Measurements from ENCODE around the gene AMPD1.

Gene AMPD1

DNA sequence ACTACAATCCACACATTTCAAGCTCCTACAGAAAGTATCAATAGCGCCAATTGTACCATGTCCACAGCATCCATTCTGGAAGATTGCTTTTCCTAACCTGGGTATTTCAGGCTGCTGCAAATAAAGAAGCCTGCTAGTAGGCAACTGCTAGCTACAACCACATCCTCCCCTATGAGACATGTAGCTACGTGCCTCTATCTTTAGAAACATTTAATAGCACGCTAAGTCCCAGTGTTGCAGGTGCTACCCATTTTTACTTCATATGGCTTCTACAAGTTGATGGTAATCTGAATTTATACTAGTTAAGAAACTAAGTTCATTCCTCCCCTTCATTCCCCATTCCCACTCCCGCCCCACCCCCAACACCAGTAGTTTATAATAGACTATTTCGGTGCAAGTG, 7.4 kb upstream of the AMPD1 start:
- Histone ChIP-seq H3K9ac (ENCODE audit: low read length in 5 of 5) (no peak overlapping the region), H3K36me3 (ENCODE audit: control insufficient read depth in 5 of 5, insufficient read depth in 5 of 5, low read length in 5 of 5) (peaks cover 16 to 25% (median 19%) of the 10 kb centered on the region in 5 donors), H3K9me3 (ENCODE audit: control insufficient read depth in 5 of 5, low read length in 5 of 5) (no peaks in the 10 kb centered on the region), H3K27me3 (ENCODE audit: control insufficient read depth in 5 of 5, insufficient read depth in 4 of 5, low read length in 5 of 5) (no peaks in the 10 kb centered on the region), H3K27ac (ENCODE audit: low read depth, low read length) (no peak overlapping the region), H3K4me3 (ENCODE audit: low read depth in 1 of 5, low read length in 5 of 5) (no peak overlapping the region), H3K4me1 (ENCODE audit: control insufficient read depth in 5 of 5, insufficient read depth in 5 of 5, low read length in 5 of 5) (peaks cover 0 to 9% (median 4%) of the 10 kb centered on the region in 5 donors)

DNA sequence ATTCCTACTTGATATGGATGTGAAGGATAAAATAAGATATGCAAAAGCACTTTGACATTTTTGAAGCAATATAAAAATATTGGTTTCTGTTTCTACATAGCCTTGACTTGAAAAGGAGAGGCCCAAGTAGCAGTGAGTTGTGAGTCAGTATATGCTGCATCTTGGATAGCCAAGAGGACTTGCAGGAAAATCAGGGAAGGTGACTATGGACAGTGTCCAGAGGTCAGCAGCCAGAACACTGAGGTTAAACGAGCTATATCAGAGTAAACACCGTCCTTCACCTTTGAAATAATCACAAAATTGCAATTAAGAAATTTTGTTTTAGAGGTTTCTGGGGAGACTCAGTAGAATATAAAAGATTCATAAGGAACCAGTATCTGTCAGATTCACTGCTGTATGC, 6.6 kb upstream of the AMPD1 start:
- no peaks in the 10 kb centered on the region for H3K27me3 ChIP-seq (ENCODE audit: control insufficient read depth in 5 of 5, insufficient read depth in 4 of 5, low read length in 5 of 5)
- H3K9ac ChIP-seq (ENCODE audit: low read length in 5 of 5), result no peak overlapping the region
- no peaks in the 10 kb centered on the region for H3K9me3 ChIP-seq (ENCODE audit: control insufficient read depth in 5 of 5, low read length in 5 of 5)
- H3K27ac ChIP-seq (ENCODE audit: low read depth, low read length), result no peak overlapping the region
- peaks cover 8 to 17% (median 11%) of the 10 kb centered on the region in 5 donors for H3K36me3 ChIP-seq (ENCODE audit: control insufficient read depth in 5 of 5, insufficient read depth in 5 of 5, low read length in 5 of 5)
- H3K4me1 ChIP-seq (ENCODE audit: control insufficient read depth in 5 of 5, insufficient read depth in 5 of 5, low read length in 5 of 5), result peaks cover 0 to 9% (median 4%) of the 10 kb centered on the region in 5 donors
- H3K4me3 ChIP-seq (ENCODE audit: low read depth in 1 of 5, low read length in 5 of 5), result no peak overlapping the region

DNA sequence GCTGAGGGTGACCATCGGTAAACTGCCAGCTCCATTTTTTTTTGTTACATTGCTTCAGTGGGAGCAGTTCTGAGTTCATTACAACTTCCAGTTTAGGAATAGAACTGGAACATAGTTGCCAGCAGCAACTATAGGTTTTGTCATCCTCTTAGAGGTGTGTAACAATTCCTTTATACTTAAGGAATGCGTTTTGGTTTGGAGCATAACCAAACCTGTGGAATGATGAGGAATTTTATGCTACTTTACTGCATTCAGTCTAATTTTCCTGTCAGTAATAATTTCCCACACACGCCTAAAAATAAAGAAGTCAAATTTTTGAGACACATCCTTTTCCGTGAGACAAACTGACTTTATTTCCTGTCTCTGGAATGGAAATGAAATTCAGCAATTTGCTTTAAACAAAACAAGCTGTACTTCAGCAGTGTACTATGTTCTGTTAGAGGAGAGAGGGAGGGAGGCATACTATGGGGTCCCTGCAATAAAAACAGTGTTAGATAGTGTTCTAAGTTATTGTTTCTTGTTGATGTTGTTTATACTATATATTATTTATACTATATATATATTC, 4.8 kb upstream of the AMPD1 start:
- Histone ChIP-seq H3K27me3 (ENCODE audit: control insufficient read depth in 5 of 5, insufficient read depth in 4 of 5, low read length in 5 of 5) (no peaks in the 10 kb centered on the region), H3K9ac (ENCODE audit: low read length in 5 of 5) (no peak overlapping the region), H3K36me3 (ENCODE audit: control insufficient read depth in 5 of 5, insufficient read depth in 5 of 5, low read length in 5 of 5) (no peaks in the 10 kb centered on the region), H3K9me3 (ENCODE audit: control insufficient read depth in 5 of 5, low read length in 5 of 5) (no peaks in the 10 kb centered on the region), H3K4me1 (ENCODE audit: control insufficient read depth in 5 of 5, insufficient read depth in 5 of 5, low read length in 5 of 5) (peaks cover 0 to 9% (median 4%) of the 10 kb centered on the region in 5 donors), H3K27ac (ENCODE audit: low read depth, low read length) (no peak overlapping the region), H3K4me3 (ENCODE audit: low read depth in 1 of 5, low read length in 5 of 5) (no peak overlapping the region)

DNA sequence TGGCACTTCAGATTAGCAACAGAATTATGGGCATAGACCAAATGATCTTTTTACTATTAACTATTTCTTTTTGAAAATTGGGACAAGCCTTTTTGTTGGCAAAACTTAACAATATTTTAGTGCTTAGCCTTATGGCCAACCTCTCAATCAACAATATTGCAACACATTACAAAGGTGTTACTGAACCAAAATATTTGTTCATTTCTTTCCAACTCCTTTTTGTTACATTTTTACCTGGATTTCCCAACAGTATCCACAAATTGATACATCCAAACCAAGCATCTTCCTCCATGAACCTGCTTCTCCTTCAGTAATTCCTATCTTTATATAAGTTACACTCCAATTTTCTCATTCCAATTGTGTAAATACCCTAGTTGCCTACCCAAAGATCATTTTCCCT, 1.5 kb upstream of the AMPD1 start:
- no peaks in the 10 kb centered on the region for H3K36me3 ChIP-seq (ENCODE audit: control insufficient read depth in 5 of 5, insufficient read depth in 5 of 5, low read length in 5 of 5)
- H3K27me3 ChIP-seq (ENCODE audit: control insufficient read depth in 5 of 5, insufficient read depth in 4 of 5, low read length in 5 of 5), result no peaks in the 10 kb centered on the region
- H3K9ac ChIP-seq (ENCODE audit: low read length in 5 of 5), result no peak overlapping the region
- H3K9me3 ChIP-seq (ENCODE audit: control insufficient read depth in 5 of 5, low read length in 5 of 5), result no peaks in the 10 kb centered on the region
- H3K4me1 ChIP-seq (ENCODE audit: control insufficient read depth in 5 of 5, insufficient read depth in 5 of 5, low read length in 5 of 5), result peaks cover 0 to 4% (median 0%) of the 10 kb centered on the region in 5 donors
- no peak overlapping the region for H3K27ac ChIP-seq (ENCODE audit: low read depth, low read length)
- H3K4me3 ChIP-seq (ENCODE audit: low read depth in 1 of 5, low read length in 5 of 5), result no peak overlapping the region

DNA sequence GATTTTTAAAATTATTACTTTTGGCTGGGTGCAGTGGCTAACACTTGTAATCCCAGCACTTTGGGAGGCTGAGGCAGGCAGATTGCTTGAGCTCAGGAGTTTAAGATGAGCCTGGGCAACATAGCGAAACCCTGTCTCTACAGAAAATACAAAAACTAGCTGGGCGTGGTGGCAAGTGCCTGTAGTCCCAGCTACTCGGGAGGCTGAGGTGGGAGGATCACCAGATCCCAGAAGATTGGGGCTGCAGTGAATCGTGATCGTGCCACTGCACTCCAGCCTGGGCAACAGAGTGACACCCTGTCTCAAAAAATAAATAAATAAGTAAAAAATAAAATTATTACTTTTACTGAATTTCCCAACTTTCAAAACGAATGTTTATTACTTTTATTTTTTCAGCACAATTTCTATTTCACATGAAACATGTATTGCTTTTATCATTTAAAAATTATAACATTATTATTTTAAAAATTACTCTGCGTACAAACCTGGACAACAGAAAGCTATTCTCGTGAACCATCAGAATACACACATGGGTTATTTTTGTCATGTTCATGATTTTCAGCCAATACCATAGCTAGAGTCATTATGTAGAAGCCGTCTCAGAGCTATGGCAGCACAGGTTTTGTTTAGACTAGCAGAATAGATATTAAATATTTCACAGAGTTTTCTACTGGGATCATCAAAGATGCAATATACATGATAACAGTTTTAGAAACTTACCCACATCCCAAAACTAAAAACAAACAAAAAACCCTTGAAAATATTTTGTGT, 621 bp downstream of the AMPD1 start:
- no peak overlapping the region for H3K27ac ChIP-seq (ENCODE audit: low read depth, low read length)
- H3K9ac ChIP-seq (ENCODE audit: low read length in 5 of 5), result no peak overlapping the region
- no peak overlapping the region for H3K4me3 ChIP-seq (ENCODE audit: low read depth in 1 of 5, low read length in 5 of 5)
- H3K36me3 ChIP-seq (ENCODE audit: control insufficient read depth in 5 of 5, insufficient read depth in 5 of 5, low read length in 5 of 5), result no peaks in the 10 kb centered on the region
- H3K27me3 ChIP-seq (ENCODE audit: control insufficient read depth in 5 of 5, insufficient read depth in 4 of 5, low read length in 5 of 5), result no peaks in the 10 kb centered on the region
- H3K4me1 ChIP-seq (ENCODE audit: control insufficient read depth in 5 of 5, insufficient read depth in 5 of 5, low read length in 5 of 5), result no peaks in the 10 kb centered on the region
- no peaks in the 10 kb centered on the region for H3K9me3 ChIP-seq (ENCODE audit: control insufficient read depth in 5 of 5, low read length in 5 of 5)

DNA sequence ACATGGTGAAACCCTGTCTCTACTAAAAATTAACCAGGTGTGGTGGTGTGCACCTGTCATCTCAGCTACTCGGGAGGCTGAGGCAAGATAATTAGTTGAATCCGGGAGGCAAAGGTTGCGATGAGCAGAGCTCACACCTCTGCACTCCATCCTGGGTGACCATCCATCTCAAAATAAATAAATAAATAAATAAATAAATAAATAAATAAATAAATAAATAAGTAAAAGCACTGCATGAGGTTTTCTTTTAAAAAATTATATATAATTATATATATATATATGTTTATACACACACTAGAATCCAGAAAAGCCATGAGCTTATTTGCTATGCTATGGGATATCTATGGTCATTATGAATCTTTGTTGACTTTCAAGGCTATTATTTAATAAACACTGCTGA, 2.4 kb downstream of the AMPD1 start:
- Histone ChIP-seq H3K4me3 (ENCODE audit: low read depth in 1 of 5, low read length in 5 of 5) (no peak overlapping the region), H3K36me3 (ENCODE audit: control insufficient read depth in 5 of 5, insufficient read depth in 5 of 5, low read length in 5 of 5) (no peaks in the 10 kb centered on the region), H3K4me1 (ENCODE audit: control insufficient read depth in 5 of 5, insufficient read depth in 5 of 5, low read length in 5 of 5) (no peaks in the 10 kb centered on the region), H3K27ac (ENCODE audit: low read depth, low read length) (no peak overlapping the region), H3K27me3 (ENCODE audit: control insufficient read depth in 5 of 5, insufficient read depth in 4 of 5, low read length in 5 of 5) (peaks cover 0 to 3% (median 0%) of the 10 kb centered on the region in 5 donors), H3K9me3 (ENCODE audit: control insufficient read depth in 5 of 5, low read length in 5 of 5) (no peaks in the 10 kb centered on the region), H3K9ac (ENCODE audit: low read length in 5 of 5) (no peak overlapping the region)

DNA sequence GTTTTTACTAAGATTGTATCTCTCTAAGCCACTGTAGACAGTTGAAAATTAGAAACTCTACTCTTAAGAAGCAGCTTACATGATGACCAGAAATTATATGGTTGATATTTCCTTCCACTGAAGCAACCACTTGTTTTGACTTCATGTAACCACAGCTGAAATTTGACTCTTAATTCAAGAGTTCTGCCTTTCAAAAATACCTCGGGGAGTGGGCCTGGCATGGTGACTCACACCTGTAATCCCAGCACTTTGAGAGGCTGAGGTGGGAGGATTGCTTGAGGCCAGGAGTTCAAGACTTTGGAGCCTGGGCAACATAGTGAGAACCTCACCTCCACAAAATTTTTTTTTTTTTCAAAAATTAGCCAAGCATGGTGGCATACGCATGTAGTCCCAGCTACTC, 4.3 kb downstream of the AMPD1 start:
- H3K27ac ChIP-seq (ENCODE audit: low read depth, low read length), result no peak overlapping the region
- H3K4me3 ChIP-seq (ENCODE audit: low read depth in 1 of 5, low read length in 5 of 5), result no peak overlapping the region
- H3K36me3 ChIP-seq (ENCODE audit: control insufficient read depth in 5 of 5, insufficient read depth in 5 of 5, low read length in 5 of 5), result no peaks in the 10 kb centered on the region
- peaks cover 0 to 3% (median 0%) of the 10 kb centered on the region in 5 donors for H3K27me3 ChIP-seq (ENCODE audit: control insufficient read depth in 5 of 5, insufficient read depth in 4 of 5, low read length in 5 of 5)
- no peaks in the 10 kb centered on the region for H3K4me1 ChIP-seq (ENCODE audit: control insufficient read depth in 5 of 5, insufficient read depth in 5 of 5, low read length in 5 of 5)
- H3K9me3 ChIP-seq (ENCODE audit: control insufficient read depth in 5 of 5, low read length in 5 of 5), result no peaks in the 10 kb centered on the region
- no peak overlapping the region for H3K9ac ChIP-seq (ENCODE audit: low read length in 5 of 5)

DNA sequence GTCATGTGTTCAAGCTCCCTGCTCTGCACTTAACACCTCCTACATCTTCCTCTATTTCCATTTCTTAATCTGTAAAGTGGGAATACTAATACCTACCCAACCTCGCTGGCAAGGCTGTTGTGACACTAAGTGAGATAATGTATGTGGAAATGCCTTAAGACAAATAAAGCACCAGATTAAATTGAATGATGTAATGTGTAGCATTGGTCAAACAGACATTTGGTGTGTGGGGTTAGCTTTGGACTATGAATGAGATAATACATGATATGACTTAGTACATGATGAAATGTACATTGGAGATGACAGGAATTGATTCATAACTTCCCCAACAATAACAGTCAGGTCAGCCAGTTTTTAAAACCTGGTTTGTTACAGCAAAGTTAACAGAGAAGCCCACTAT, 5.2 kb downstream of the AMPD1 start:
- Histone ChIP-seq H3K27me3 (ENCODE audit: control insufficient read depth in 5 of 5, insufficient read depth in 4 of 5, low read length in 5 of 5) (peaks cover 0 to 3% (median 0%) of the 10 kb centered on the region in 5 donors), H3K9me3 (ENCODE audit: control insufficient read depth in 5 of 5, low read length in 5 of 5) (no peaks in the 10 kb centered on the region), H3K27ac (ENCODE audit: low read depth, low read length) (no peak overlapping the region)

DNA sequence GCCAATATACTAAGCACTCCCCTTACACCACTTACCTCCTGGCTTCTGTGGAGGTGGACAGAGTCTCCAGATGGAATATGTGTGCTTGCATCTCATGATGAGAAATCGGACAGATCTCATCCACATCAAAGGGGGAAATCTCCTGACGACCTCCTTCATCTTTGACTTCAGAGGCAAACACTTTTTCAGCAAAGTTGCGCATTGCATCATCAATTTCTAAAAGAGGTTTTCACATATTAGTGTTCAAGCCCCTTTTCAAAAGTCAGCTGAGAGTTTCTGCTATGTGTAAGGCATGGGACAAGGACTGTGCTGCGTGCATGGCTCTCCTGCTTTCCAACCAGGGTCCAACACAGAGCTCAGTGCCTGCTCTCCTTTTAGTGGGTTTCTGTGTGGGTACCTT, 6.8 kb downstream of the AMPD1 start:
- H3K27ac ChIP-seq (ENCODE audit: low read depth, low read length), result no peak overlapping the region
- no peak overlapping the region for H3K4me3 ChIP-seq (ENCODE audit: low read depth in 1 of 5, low read length in 5 of 5)
- no peak overlapping the region for H3K9ac ChIP-seq (ENCODE audit: low read length in 5 of 5)
- no peaks in the 10 kb centered on the region for H3K9me3 ChIP-seq (ENCODE audit: control insufficient read depth in 5 of 5, low read length in 5 of 5)
- H3K36me3 ChIP-seq (ENCODE audit: control insufficient read depth in 5 of 5, insufficient read depth in 5 of 5, low read length in 5 of 5), result no peaks in the 10 kb centered on the region
- H3K4me1 ChIP-seq (ENCODE audit: control insufficient read depth in 5 of 5, insufficient read depth in 5 of 5, low read length in 5 of 5), result no peaks in the 10 kb centered on the region
- H3K27me3 ChIP-seq (ENCODE audit: control insufficient read depth in 5 of 5, insufficient read depth in 4 of 5, low read length in 5 of 5), result peaks cover 0 to 3% (median 0%) of the 10 kb centered on the region in 5 donors

More for the DNA sequence above, 5.2 kb downstream of the AMPD1 start:
- Histone ChIP-seq H3K4me3 (ENCODE audit: low read depth in 1 of 5, low read length in 5 of 5) (no peak overlapping the region), H3K36me3 (ENCODE audit: control insufficient read depth in 5 of 5, insufficient read depth in 5 of 5, low read length in 5 of 5) (no peaks in the 10 kb centered on the region), H3K9ac (ENCODE audit: low read length in 5 of 5) (no peak overlapping the region), H3K4me1 (ENCODE audit: control insufficient read depth in 5 of 5, insufficient read depth in 5 of 5, low read length in 5 of 5) (no peaks in the 10 kb centered on the region)

DNA sequence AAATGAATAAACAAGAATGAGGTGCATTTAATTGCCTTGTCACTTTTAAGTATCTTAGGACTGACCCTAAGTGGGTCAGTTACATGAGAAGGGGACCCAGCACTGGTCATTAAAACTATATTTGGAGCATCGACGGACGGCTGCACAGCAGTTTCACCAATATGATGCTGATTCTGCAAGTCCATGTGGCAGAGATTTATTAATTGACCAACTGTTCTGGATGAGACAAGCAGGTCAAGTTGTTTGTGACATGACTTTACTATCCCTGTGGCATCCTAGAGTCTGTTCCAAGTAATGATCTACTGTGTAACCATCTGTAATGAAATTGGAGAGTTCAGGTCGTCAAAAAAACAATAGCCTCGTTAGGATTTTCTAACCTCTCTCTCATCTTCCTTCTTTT, 9.5 kb downstream of the AMPD1 start:
- H3K27me3 ChIP-seq (ENCODE audit: control insufficient read depth in 5 of 5, insufficient read depth in 4 of 5, low read length in 5 of 5), result peaks cover 0 to 3% (median 0%) of the 10 kb centered on the region in 5 donors
- no peaks in the 10 kb centered on the region for H3K9me3 ChIP-seq (ENCODE audit: control insufficient read depth in 5 of 5, low read length in 5 of 5)
- H3K36me3 ChIP-seq (ENCODE audit: control insufficient read depth in 5 of 5, insufficient read depth in 5 of 5, low read length in 5 of 5), result no peaks in the 10 kb centered on the region
- H3K27ac ChIP-seq (ENCODE audit: low read depth, low read length), result no peak overlapping the region
- H3K4me1 ChIP-seq (ENCODE audit: control insufficient read depth in 5 of 5, insufficient read depth in 5 of 5, low read length in 5 of 5), result no peaks in the 10 kb centered on the region
- no peak overlapping the region for H3K9ac ChIP-seq (ENCODE audit: low read length in 5 of 5)
- H3K4me3 ChIP-seq (ENCODE audit: low read depth in 1 of 5, low read length in 5 of 5), result no peak overlapping the region

All from subcutaneous abdominal adipose tissue (tissue), 5 donors.